Measurements from ENCODE around the gene DCUN1D5.

DCUN1D5 gene

DNA sequence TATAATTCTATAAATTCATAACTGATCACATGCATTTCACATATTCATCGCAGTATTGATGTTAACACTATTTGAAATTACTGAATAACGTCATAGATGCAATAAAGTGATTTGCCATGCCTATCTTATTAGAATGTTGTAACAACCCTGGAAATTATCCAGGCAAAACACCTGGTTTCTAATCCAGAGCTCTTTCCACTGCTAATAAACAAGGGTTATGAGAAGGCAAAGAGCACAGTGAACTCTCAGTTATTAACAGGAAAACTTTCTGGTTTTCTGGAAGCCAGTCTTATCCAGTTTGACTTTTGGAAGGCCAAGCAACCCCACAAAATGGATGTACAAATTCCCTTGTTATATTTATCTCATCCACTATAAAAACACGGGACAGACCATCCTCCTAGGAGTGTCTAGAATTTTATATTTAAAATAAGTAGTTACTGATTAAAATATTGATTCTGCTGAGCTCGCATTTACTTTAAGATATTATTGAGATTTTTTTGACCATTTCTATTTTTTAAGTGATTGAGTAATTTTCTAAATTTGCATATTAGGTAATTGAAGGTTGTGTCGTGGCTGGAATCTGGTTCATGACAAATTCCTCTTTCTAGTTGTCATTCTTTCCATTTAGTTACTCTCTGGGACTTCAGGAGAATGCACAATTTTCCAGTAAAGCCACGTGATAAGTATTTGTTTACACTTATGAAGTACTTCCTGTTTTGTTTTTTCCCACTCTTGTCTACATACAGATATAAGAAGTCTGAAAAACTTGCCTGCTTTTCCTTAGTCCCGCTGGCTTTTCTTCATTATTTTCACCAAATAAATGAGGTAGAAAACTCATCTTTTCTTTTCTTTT, 47.9 kb downstream of the DCUN1D5 start:
- no peak overlapping the region for H3K4me3 ChIP-seq (replicated peaks; ENCODE audit: insufficient read depth, low read length)
- TF ChIP-seq POLR2AphosphoS5 (IDR thresholded peaks at IDR 0.05; ENCODE audit: low read depth) = no peak
- TF ChIP-seq CTCF (IDR thresholded peaks at IDR 0.05; ENCODE audit: insufficient read depth, low read length) = no peak
- TF ChIP-seq SPI1 (IDR thresholded peaks at IDR 0.05; ENCODE audit: borderline replicate concordance, low read depth) = no peak
- no peak for TF ChIP-seq GABPA (IDR thresholded peaks at IDR 0.05; ENCODE audit: low read depth)
- TF ChIP-seq, protein P1, sequence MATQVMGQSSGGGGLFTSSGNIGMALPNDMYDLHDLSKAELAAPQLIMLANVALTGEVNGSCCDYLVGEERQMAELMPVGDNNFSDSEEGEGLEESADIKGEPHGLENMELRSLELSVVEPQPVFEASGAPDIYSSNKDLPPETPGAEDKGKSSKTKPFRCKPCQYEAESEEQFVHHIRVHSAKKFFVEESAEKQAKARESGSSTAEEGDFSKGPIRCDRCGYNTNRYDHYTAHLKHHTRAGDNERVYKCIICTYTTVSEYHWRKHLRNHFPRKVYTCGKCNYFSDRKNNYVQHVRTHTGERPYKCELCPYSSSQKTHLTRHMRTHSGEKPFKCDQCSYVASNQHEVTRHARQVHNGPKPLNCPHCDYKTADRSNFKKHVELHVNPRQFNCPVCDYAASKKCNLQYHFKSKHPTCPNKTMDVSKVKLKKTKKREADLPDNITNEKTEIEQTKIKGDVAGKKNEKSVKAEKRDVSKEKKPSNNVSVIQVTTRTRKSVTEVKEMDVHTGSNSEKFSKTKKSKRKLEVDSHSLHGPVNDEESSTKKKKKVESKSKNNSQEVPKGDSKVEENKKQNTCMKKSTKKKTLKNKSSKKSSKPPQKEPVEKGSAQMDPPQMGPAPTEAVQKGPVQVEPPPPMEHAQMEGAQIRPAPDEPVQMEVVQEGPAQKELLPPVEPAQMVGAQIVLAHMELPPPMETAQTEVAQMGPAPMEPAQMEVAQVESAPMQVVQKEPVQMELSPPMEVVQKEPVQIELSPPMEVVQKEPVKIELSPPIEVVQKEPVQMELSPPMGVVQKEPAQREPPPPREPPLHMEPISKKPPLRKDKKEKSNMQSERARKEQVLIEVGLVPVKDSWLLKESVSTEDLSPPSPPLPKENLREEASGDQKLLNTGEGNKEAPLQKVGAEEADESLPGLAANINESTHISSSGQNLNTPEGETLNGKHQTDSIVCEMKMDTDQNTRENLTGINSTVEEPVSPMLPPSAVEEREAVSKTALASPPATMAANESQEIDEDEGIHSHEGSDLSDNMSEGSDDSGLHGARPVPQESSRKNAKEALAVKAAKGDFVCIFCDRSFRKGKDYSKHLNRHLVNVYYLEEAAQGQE (IDR thresholded peaks at IDR 0.05; ENCODE audit: insufficient replicate concordance, low read depth) = no peak
- no peak for DNase-seq (ENCODE audit: low read depth in 1 of 2, low spot score in 1 of 2)
- no peak overlapping the region for H3K27ac ChIP-seq (replicated peaks)
- H3K27me3 ChIP-seq (ENCODE audit: insufficient read depth, poor library complexity, severe bottlenecking) = no peaks in the 10 kb centered on the region

DNA sequence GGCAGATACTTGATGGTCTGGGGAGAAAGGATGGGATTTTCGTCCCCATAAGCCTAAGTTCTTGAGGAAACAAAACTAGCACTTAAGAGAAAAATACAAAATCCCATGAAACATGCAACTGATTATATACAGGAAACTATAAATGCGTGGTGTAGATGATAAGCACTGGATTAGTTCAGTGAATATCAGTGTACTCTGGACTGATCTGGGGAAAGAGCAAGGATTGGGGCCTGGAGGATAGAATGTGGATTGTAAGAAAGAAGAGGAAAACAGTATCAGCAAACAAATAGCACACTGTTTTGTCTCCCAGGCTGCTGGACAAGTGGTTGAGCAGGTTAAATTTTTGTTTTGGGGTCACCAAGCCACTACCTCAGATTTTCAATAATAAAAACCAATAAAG, 49.8 kb downstream of the DCUN1D5 start:
- TF ChIP-seq POLR2AphosphoS5 (IDR thresholded peaks at IDR 0.05; ENCODE audit: low read depth) = no peak
- TF ChIP-seq CTCF (IDR thresholded peaks at IDR 0.05; ENCODE audit: insufficient read depth, low read length) = no peak
- TF ChIP-seq, protein P1 (IDR thresholded peaks at IDR 0.05; ENCODE audit: insufficient replicate concordance, low read depth) = no peak
- no peak for TF ChIP-seq SPI1 (IDR thresholded peaks at IDR 0.05; ENCODE audit: borderline replicate concordance, low read depth)
- TF ChIP-seq GABPA (IDR thresholded peaks at IDR 0.05; ENCODE audit: low read depth) = no peak
- DNase-seq (ENCODE audit: low read depth in 1 of 2, low spot score in 1 of 2) = no peak
- Histone ChIP-seq H3K4me3 (replicated peaks; ENCODE audit: insufficient read depth, low read length) (no peak overlapping the region), H3K27me3 (ENCODE audit: insufficient read depth, poor library complexity, severe bottlenecking) (no peaks in the 10 kb centered on the region), H3K27ac (replicated peaks) (no peak overlapping the region)

- Histone ChIP-seq H3K4me3 (replicated peaks; ENCODE audit: insufficient read depth, low read length) (no peak overlapping the region), H3K27me3 (ENCODE audit: insufficient read depth, poor library complexity, severe bottlenecking) (no peaks in the 10 kb centered on the region), H3K27ac (replicated peaks) (no peak overlapping the region)
- TF ChIP-seq CTCF (IDR thresholded peaks at IDR 0.05; ENCODE audit: insufficient read depth, low read length) = peak; percentile 26
- peak; percentile 86; the same call in 1 of the 2 replicates for TF ChIP-seq SPI1 (IDR thresholded peaks at IDR 0.05; ENCODE audit: borderline replicate concordance, low read depth)
- TF ChIP-seq, protein P1 (IDR thresholded peaks at IDR 0.05; ENCODE audit: insufficient replicate concordance, low read depth) = no peak
- no peak for TF ChIP-seq GABPA (IDR thresholded peaks at IDR 0.05; ENCODE audit: low read depth)
- peak; percentile 63 to 74 for DNase-seq (ENCODE audit: low read depth in 1 of 2, low spot score in 1 of 2)
These were observed 56.0 kb downstream of the DCUN1D5 start for GRCh38 chr11:103035791-103036434.
